ENCODE measurements around the gene ADAM22. TPM values are rescaled to one million over a fixed set of nuclear protein-coding genes. Genes with fewer than 3 reads are reported as not detected.
"Not testable (repeated sequence)": the region's sequence is repeated elsewhere in the genome, so short reads cannot be mapped to it uniquely, and the experiment has no call there.

ADAM22 gene
- total RNA-seq, 1 donor from 2014 or later = 13.4 TPM

GRCh38 chr7:88150033-88150432, 216.0 kb downstream of the ADAM22 start:
- Mint-ChIP-seq H3K9me3 (no peaks in the 10 kb centered on the region), H3K27me3 (ENCODE audit: low read depth) (no peaks in the 10 kb centered on the region), H3K36me3 (ENCODE audit: low read depth) (peaks cover 4% of the 10 kb centered on the region), H3K4me3 (no peak overlapping the region), H3K27ac (ENCODE audit: unreplicated experiment) (no peak overlapping the region), H3K4me1 (no peaks in the 10 kb centered on the region)
- DNase-seq (ENCODE audit: low read depth, low spot score) = no peak
- no peak for TF ChIP-seq CTCF (conservative IDR thresholded peaks at IDR 0.05)

- Mint-ChIP-seq H3K4me1 (no peaks in the 10 kb centered on the region), H3K4me3 (no peak overlapping the region), H3K9me3 (no peaks in the 10 kb centered on the region), H3K36me3 (ENCODE audit: low read depth) (peaks cover 12% of the 10 kb centered on the region), H3K27me3 (ENCODE audit: low read depth) (no peaks in the 10 kb centered on the region), H3K27ac (ENCODE audit: unreplicated experiment) (no peak overlapping the region)
- DNase-seq (ENCODE audit: low read depth, low spot score) = no peak
- TF ChIP-seq CTCF (conservative IDR thresholded peaks at IDR 0.05) = no peak
Observed at GRCh38 chr7:88151119-88151790, 217.2 kb downstream of the ADAM22 start.

GRCh38 chr7:88153378-88153777, 219.3 kb downstream of the ADAM22 start:
- no peaks in the 10 kb centered on the region for H3K4me1 Mint-ChIP-seq
- TF ChIP-seq CTCF (conservative IDR thresholded peaks at IDR 0.05) = no peak
- H3K4me3 Mint-ChIP-seq = no peak overlapping the region
- DNase-seq (ENCODE audit: low read depth, low spot score) = no peak
- no peaks in the 10 kb centered on the region for H3K27me3 Mint-ChIP-seq (ENCODE audit: low read depth)
- no peak overlapping the region for H3K27ac Mint-ChIP-seq (ENCODE audit: unreplicated experiment)
- H3K9me3 Mint-ChIP-seq = peaks cover 4% of the 10 kb centered on the region
- peaks cover 31% of the 10 kb centered on the region for H3K36me3 Mint-ChIP-seq (ENCODE audit: low read depth)

GRCh38 chr7:88155756-88156155, 221.7 kb downstream of the ADAM22 start:
- Mint-ChIP-seq H3K36me3 (ENCODE audit: low read depth) (peaks cover 49% of the 10 kb centered on the region), H3K4me3 (no peak overlapping the region)
- no peak for TF ChIP-seq CTCF (conservative IDR thresholded peaks at IDR 0.05)

GRCh38 chr7:88156356-88156755, 222.3 kb downstream of the ADAM22 start:
- Mint-ChIP-seq H3K9me3 (peaks cover 16% of the 10 kb centered on the region), H3K27me3 (ENCODE audit: low read depth) (no peaks in the 10 kb centered on the region), H3K27ac (ENCODE audit: unreplicated experiment) (no peak overlapping the region), H3K4me3 (no peak overlapping the region), H3K36me3 (ENCODE audit: low read depth) (peaks cover 49% of the 10 kb centered on the region), H3K4me1 (no peaks in the 10 kb centered on the region)
- no peak for DNase-seq (ENCODE audit: low read depth, low spot score)
- no peak for TF ChIP-seq CTCF (conservative IDR thresholded peaks at IDR 0.05)

More at GRCh38 chr7:88155756-88156155, 221.7 kb downstream of the ADAM22 start:
- no peaks in the 10 kb centered on the region for H3K4me1 Mint-ChIP-seq
- H3K27me3 Mint-ChIP-seq (ENCODE audit: low read depth) = no peaks in the 10 kb centered on the region
- no peak overlapping the region for H3K27ac Mint-ChIP-seq (ENCODE audit: unreplicated experiment)
- H3K9me3 Mint-ChIP-seq = peaks cover 16% of the 10 kb centered on the region
- no peak for DNase-seq (ENCODE audit: low read depth, low spot score)

GRCh38 chr7:88159741-88160140, 225.7 kb downstream of the ADAM22 start:
- Mint-ChIP-seq H3K9me3 (peaks cover 16% of the 10 kb centered on the region), H3K36me3 (ENCODE audit: low read depth) (peaks cover 48% of the 10 kb centered on the region)
- not testable (repeated sequence) for H3K4me1 Mint-ChIP-seq; DNase-seq (ENCODE audit: low read depth, low spot score); H3K4me3 Mint-ChIP-seq; H3K27me3 Mint-ChIP-seq (ENCODE audit: low read depth); H3K27ac Mint-ChIP-seq (ENCODE audit: unreplicated experiment)

Data from neural crest cell (in vitro differentiated cells).